HuH-7 (cell line): ENCODE data around the gene RTN4.

Source experiments
- DNase-seq: peaks from one replicate; pipeline ENCODE4 v3.0.0; 2011; ENCODE audit warnings: low spot score

RTN4 gene

DNA sequence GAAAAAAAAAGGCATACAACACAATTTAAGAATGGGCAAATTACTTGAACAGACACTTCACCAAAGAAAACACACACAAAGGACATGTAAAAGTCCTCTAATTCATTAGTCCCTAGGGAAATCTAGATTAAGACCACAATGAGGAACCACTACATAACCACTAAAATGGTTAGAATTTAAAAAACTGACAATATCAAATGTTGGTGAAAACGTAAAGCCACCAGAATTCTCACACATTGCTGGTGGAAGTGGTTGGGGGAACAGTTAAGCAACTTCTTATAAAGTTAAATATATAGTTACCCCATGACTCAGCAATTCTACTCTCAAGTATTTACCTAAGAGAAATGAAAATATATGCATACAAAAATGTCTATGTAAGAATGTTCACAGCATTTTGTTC, 11.8 kb downstream of the RTN4 start:
- no peak for DNase-seq

- no peak for DNase-seq
These were observed 14.5 kb downstream of the RTN4 start for GRCh38 chr2:55035716-55036115.

DNA sequence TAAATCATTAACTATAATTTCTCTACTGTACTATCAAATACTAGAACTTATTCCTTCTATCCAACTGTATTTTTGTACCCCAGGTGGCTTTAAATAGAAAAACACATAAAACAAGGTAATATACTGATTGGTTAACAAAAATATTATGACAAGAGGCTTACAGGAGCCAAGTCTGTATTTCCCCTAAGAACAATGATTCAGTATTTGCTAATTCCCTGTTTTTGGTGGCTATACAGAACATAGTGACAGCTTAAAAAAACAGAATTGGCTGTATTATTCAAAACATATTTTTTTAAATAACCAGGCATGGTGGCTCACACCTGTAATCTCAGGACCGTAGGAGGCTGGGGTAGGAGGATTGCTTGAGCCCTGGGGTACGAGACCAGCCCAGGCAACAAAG, 16.3 kb downstream of the RTN4 start:
- no peak for DNase-seq

- DNase-seq: no peak
These were observed 17.0 kb downstream of the RTN4 start for GRCh38 chr2:55033076-55033742.

DNA sequence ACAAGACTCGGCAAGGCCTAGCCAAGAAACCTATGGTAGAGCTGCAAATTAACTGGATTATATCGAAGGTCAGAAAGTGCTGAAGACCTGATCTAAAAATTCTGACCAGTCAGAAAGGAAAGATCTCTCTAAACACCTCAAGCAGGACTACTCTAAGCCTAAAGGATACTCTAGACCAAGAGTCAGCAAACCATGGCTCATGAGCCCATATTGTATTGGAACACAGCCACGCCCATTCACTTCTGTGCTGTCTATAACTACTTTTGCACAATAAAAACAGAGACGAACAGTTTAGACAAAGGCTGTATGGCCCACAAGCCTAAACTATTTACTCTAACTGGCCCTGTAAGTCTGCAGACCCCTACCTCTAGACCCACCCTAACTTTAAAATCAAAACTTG, 18.7 kb downstream of the RTN4 start:
- no peak for DNase-seq

DNA sequence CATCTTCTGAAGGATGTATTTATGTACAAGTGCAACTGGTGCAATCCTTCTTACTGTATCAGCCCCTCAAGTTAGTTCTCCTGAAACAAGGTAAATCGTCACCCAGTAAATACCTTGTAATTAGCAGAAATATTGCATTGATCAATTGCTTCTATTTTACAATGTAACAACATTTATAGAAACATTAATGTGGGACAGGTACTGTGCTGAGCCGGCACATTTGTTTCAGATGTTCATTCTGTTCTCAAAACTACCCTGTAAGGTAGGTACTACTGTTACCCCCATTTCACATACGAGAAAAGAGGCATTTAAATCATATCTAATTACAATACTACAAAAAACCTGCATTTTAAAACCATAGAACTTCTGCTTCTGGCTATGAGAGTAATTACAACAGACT, 19.5 kb downstream of the RTN4 start:
- no peak for DNase-seq

DNA sequence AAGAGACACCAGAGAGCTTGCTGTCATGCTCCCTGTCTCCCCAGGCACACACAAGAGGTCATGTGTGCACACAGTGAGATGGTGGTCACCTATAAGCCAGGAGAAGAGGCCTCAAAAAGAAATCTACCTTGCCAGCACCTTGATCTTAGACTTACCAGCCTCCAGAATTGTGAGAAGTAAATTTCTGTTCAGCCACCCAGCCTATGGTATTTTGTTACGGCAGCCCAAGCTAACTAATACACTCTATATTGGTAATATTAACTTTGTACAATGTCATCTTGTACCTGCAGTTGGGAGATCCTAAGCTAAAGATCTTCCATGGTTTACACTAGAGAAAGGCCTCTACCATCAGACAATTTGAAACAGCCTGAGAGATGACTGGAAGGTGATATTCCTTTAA, 21.2 kb downstream of the RTN4 start:
- no peak for DNase-seq

- no peak for DNase-seq
These were observed 23.0 kb downstream of the RTN4 start for GRCh38 chr2:55027226-55027625.

DNA sequence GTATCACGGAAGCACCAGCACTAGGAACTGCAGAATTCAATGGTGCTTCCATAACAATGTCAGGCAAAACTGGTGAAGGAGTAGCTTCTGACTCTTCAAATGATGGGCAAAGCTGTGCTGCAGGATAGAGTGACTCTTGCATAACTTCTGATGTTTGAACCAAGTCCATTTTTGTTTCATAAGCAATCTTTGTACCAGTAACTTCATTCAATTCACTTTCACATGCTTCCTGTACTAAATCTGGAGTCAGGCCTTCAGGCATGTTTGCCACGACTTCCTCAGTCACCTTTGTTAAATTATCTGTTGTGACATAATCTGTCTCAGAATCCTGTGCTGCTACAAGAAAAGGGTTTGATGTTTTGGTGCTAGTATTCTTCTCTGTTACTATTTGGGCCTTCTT, 24.0 kb downstream of the RTN4 start:
- no peak for DNase-seq

GRCh38 chr2:55025627-55026026, 24.6 kb downstream of the RTN4 start:
- no peak for DNase-seq

- DNase-seq: no peak
These were observed 25.2 kb downstream of the RTN4 start for GRCh38 chr2:55025082-55025481.

- DNase-seq: no peak
These were observed 27.8 kb downstream of the RTN4 start for GRCh38 chr2:55022476-55022875.

- no peak for DNase-seq
These were observed 30.6 kb downstream of the RTN4 start for GRCh38 chr2:55019526-55020258.

GRCh38 chr2:55018619-55019018, 31.6 kb downstream of the RTN4 start:
- DNase-seq: no peak

DNA sequence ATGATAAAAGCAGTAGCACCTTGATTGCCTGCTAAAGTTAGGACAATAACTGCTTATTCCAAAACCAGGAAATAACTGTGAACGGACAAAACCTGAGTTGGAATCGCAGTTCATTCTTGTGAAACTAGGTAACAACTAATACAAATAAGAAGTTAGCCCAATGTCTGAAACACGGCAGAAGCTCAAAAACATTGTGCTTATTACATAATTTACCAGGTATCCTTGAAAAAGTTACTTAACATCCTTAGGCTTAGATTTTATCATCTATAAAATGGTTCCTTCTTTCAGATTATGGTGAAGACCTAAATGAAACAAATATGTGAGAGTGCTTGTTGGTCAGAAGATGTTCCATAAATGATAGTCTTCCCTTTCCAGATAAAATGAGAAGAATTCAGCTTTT, 32.4 kb downstream of the RTN4 start:
- DNase-seq: no peak

GRCh38 chr2:55017428-55017827, 32.8 kb downstream of the RTN4 start:
- no peak for DNase-seq

- peak; percentile 65 for DNase-seq
These were observed 35.0 kb downstream of the RTN4 start for GRCh38 chr2:55014962-55015939.

DNA sequence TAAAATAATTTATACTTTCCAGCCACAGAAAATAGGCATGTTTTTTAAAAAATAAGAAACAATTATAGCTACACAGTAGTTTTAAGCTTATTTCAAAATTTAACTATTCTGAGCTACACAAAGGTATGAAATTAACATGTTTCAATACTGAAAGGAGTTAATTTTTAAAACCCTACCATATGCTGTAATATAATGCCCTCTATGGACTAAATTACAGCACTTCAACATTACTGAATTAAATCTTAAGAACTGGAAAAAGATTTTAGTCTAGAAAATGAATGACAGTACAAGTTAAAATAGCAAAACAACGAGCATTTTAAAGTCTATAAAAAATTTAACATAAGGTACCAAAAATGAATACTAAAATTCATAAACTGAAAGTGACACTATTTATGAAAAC, 36.3 kb downstream of the RTN4 start:
- DNase-seq: no peak

DNA sequence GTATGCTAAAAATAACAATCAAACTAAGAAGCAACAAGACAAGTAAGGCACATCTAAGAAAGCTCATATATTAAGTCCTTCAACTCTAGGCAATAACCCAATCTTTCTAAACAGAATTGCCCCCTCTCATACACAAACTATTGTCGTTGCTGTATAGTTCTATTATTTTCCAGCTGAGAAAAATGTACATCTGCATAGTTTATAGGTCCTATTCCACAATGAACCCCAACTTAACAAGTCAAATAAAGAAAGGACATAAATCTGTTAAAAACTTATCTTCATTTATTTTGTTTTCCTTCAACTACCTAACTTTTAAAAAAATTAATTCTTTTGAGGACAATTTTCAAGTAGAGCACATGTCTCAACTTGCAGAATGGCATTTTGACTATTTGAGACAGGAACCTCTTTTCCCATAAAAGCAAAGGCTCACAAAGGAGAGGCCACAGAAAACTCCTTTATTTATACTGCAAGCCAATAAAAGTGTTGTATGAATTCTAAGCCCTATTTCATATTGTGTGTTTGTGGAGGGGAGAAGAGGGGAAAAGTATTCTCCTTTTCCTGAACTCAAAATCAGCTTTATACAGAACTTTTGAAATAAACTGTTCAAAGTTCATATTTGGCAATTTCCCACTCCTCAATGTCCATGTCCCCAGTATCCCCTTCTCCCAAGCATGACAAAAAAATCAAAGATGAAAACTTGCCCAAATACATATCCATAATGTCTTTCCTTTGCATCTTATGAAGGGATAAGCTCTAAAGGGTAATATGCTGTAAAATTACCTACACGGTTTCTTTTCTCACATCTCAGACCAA, 37.4 kb downstream of the RTN4 start:
- no peak for DNase-seq

GRCh38 chr2:55011831-55012671, 38.2 kb downstream of the RTN4 start:
- peak; percentile 25 for DNase-seq

GRCh38 chr2:55010915-55011314, 39.3 kb downstream of the RTN4 start:
- no peak for DNase-seq
